ENCODE results near the gene HIVEP3. TPM values are rescaled to one million over a fixed set of nuclear protein-coding genes. Genes with fewer than 3 reads are reported as not detected.

The HIVEP3 gene
- total and polyA plus RNA-seq, 4 donors = 7.0 to 14.7 (median 8.8) TPM

GRCh38 chr1:41848216-41848952 lies 70.3 kb downstream of the HIVEP3 start:
- Histone ChIP-seq H3K9ac (ENCODE audit: insufficient read depth in 1 of 2, low read length in 2 of 2) (no peak overlapping the region), H3K36me3 (ENCODE audit: control insufficient read depth in 4 of 4, insufficient read depth in 4 of 4, low read length in 4 of 4) (no peaks in the 10 kb centered on the region), H3K4me1 (ENCODE audit: control insufficient read depth in 5 of 5, insufficient read depth in 5 of 5, low read length in 5 of 5) (peaks cover 0 to 16% (median 5%) of the 10 kb centered on the region in 5 donors), H3K4me3 (no peak overlapping the region), H3K27ac (ENCODE audit: low read depth in 1 of 2, low read length in 1 of 2) (no peak overlapping the region), H3K9me3 (ENCODE audit: control insufficient read depth in 4 of 4, insufficient read depth in 3 of 4, low read length in 3 of 4) (no peaks in the 10 kb centered on the region), H3K27me3 (ENCODE audit: control insufficient read depth in 3 of 3, insufficient read depth in 3 of 3, low read length in 2 of 3) (no peaks in the 10 kb centered on the region)
- TF ChIP-seq CTCF (IDR thresholded peaks at IDR 0.05; ENCODE audit: control extremely low read depth, extremely low read depth) = no peak
- DNase-seq = no peak
- 75 to 90% methylated on average over 7 of the region's 7 CpGs for WGBS, 2 donors
- no peak for ATAC-seq (ENCODE audit: insufficient read depth, low FRiP score)

- no peaks in the 10 kb centered on the region for H3K9me3 ChIP-seq (ENCODE audit: control insufficient read depth in 4 of 4, insufficient read depth in 3 of 4, low read length in 3 of 4)
- ATAC-seq (ENCODE audit: insufficient read depth, low FRiP score) (no peak), DNase-seq (no peak)
- no peak overlapping the region for H3K4me3 ChIP-seq
- no peaks in the 10 kb centered on the region for H3K36me3 ChIP-seq (ENCODE audit: control insufficient read depth in 4 of 4, insufficient read depth in 4 of 4, low read length in 4 of 4)
- H3K4me1 ChIP-seq (ENCODE audit: control insufficient read depth in 5 of 5, insufficient read depth in 5 of 5, low read length in 5 of 5) = peaks cover 0 to 14% (median 5%) of the 10 kb centered on the region in 5 donors
- TF ChIP-seq CTCF (IDR thresholded peaks at IDR 0.05; ENCODE audit: control extremely low read depth, extremely low read depth) = no peak
- H3K27me3 ChIP-seq (ENCODE audit: control insufficient read depth in 3 of 3, insufficient read depth in 3 of 3, low read length in 2 of 3) = no peaks in the 10 kb centered on the region
- peak overlapping the region in 1 of 2 donors; percentile 9 for H3K27ac ChIP-seq (ENCODE audit: low read depth in 1 of 2, low read length in 1 of 2)
- H3K9ac ChIP-seq (ENCODE audit: insufficient read depth in 1 of 2, low read length in 2 of 2) = no peak overlapping the region
- 66 to 90% methylated on average over 2 of the region's 2 CpGs for WGBS, 2 donors
Measured at GRCh38 chr1:41847733-41848132, 71.0 kb downstream of the HIVEP3 start.

- Histone ChIP-seq H3K36me3 (ENCODE audit: control insufficient read depth in 4 of 4, insufficient read depth in 4 of 4, low read length in 4 of 4) (no peaks in the 10 kb centered on the region), H3K27me3 (ENCODE audit: control insufficient read depth in 3 of 3, insufficient read depth in 3 of 3, low read length in 2 of 3) (no peaks in the 10 kb centered on the region), H3K4me1 (ENCODE audit: control insufficient read depth in 5 of 5, insufficient read depth in 5 of 5, low read length in 5 of 5) (peaks cover 0 to 10% (median 5%) of the 10 kb centered on the region in 5 donors), H3K27ac (ENCODE audit: low read depth in 1 of 2, low read length in 1 of 2) (no peak overlapping the region), H3K9ac (ENCODE audit: insufficient read depth in 1 of 2, low read length in 2 of 2) (no peak overlapping the region), H3K4me3 (no peak overlapping the region), H3K9me3 (ENCODE audit: control insufficient read depth in 4 of 4, insufficient read depth in 3 of 4, low read length in 3 of 4) (no peaks in the 10 kb centered on the region)
- WGBS, 2 donors = 86 to 95% methylated on average over 3 of the region's 3 CpGs
- DNase-seq = no peak
- TF ChIP-seq CTCF (IDR thresholded peaks at IDR 0.05; ENCODE audit: control extremely low read depth, extremely low read depth) = no peak
- no peak for ATAC-seq (ENCODE audit: insufficient read depth, low FRiP score)
Measured at GRCh38 chr1:41846625-41847405, 71.9 kb downstream of the HIVEP3 start.
